T-helper 2 cell (primary cell): ENCODE results near the gene ACBD4.

Source experiments
- DNase-seq, 5 experiments: peaks; one replicate each; pipeline versions ENCODE4 v3.0.0 to v3.0.0-alpha.2; 2012 to 2022

Gene ACBD4

DNA sequence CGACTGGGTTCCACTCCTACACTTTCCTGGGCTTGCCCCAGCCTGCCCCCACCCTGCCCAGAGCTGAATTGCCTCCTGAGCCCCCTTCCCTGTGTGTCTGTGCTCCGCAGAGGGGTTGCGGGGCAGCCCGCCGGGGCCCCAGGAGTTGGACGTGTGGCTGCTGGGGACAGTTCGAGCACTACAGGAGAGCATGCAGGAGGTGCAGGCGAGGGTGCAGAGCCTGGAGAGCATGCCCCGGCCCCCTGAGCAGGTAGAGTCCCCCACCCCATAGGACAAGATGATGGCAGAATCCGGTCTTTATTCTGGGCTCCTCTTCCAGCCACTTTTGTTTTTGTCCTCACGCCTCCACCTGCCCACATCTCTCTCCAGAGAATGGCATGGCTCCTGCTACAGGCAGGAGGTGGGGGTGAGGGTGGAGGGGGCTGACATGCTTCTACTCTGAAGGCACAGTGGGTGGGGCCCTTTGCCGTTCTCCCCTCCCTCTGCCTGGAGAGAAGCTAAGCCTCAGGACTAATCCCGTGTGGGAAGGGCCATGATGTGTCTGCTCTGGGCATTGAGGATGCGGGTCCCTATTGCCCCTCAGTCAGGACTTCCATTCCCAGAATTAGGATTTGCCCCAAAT is 3.5 kb downstream of the ACBD4 start:
- DNase-seq: no peak

DNA sequence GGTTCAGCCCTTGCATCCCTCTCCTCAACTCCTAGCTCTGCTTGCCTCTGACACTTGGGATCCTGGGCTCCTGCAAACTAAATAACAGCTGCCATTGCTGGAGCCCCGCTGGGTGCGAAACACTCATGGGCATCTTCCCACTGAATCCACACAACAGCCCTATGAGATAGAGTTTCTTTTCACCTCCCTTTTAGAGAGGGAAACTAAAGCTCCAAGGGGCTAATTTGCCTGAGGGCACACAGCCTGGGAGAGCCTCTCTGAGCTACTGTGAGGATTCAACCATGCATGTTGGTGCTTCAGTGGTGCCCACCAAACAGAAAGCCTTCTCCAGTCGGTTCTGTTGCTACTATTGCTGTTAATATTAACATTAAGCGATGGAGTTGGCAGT is 4.0 kb downstream of the ACBD4 start:
- no peak for DNase-seq

DNA sequence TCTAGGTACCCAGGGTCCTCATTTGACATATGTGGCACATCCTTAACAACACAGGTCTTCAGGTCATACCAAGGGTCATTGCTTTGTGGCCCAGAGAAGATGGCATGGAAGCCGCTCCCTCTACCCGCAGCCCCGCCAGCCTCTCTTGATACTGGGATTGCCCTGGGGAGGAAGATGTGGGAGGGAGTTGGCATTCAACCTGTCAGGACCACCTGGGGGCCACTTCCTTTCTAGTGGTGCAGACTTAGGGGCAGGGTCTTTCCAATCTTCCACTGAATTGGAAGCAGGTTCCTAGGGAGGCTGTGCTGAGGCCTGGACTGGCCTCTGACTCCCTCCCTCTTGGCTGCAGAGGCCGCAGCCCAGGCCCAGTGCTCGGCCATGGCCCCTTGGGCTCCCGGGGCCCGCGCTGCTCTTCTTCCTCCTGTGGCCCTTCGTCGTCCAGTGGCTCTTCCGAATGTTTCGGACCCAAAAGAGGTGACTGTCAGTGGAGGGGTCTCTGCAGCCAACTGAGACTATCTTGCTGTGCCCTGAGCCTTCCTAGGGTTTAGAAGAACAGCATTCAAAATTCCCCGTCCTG is 7.7 kb downstream of the ACBD4 start:
- no peak for DNase-seq

DNA sequence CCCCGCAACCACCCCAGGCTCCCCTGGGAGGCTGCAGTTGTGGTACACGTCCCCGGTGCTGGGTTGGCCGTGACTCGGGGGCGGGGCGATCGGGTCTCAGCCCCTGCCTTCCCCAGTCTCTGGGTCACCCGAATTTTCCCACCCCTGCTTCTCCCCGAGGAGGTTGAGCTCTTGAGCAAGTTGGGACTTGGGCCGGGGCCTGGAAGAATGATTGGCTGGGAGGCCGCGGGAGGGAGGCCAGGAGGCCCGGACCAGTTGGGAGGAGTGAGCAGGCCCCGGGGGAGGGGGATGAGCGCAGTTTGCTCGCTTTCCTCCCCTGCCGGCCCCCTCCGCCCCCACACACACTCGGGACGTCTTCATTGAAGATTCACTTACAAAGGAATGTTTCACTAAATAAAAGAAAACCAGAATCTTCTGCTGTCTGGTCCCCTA is 8.3 kb downstream of the ACBD4 start:
- DNase-seq: no peak

DNA sequence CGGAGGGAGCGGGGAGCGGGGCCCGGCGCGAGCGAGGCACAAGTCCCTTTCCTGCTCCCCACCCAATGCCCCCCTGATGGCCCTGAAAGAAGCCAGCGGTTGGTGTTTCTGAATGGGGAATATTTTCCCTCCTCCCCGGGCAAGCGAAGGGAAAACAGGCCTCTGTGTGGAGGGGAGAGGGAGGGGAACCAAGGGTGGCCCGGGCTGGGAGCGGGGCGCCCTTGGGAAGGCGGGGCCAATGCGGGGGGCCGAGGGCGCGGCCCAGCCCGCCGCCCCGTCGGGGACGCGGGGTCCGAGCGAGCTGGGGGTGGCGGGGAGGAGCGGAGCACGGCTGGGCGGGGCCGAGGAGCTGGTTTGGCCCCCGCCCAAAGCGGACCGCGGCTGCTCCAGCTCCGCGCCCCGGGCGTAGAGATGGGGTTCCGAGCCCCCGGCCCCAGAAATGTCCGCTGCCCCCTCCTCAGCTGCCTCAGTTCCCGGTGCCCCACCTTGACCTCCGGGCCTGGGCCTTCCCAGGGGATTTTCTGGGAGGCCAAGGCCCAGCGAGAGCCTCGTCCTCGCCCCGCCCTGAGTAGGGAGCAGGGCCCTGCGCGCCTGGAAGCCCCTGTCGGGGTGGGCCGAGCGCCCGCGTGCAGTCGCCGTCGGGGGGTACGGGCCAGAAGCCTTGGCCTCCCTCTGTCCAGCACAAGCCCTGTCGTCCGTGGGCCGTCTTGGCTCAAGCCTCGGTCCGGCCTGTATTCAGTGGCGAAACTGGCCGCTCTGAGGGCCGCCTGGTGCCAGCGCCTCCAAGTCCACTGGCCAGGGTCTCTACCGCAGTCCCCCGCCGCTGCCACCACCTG is 8.9 kb downstream of the ACBD4 start:
- DNase-seq: no peak

DNA sequence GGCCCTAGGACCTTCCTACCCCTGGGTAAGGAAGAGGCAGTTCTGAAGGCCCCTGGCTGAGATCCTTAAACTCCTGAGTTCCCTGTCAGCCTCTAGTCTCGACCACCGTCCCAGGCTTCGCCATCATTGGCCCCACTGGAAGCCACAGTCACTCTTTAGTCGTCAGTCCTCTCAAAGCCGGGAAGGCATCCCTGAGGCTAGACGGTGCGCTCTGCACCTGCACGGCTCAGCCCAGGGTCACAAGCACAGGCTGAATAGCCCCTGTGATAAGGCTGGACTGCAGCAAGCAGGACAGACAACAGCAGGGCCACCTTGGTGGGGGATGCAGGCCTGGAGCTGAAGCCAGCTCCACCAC is 9.5 kb downstream of the ACBD4 start:
- no peak for DNase-seq

DNA sequence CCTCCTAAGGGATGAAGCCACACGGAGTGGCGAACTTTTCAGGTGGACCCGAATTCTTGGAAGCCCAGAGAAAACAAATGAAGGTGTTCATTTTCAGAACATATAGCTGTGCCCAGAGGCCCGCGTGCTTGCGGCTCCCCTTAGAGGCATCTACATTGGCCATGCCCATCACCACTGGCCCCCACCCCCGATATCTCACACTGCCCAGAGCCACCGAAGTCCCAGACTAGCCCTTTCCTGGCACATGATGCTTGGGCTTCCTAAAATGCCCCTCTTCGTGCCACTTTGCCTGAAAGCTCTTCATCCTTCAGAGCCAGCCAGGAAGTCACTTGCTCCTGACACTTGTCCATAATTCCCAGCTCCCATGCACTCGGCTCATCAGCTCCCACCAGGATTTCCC is 10.7 kb downstream of the ACBD4 start:
- no peak for DNase-seq

DNA sequence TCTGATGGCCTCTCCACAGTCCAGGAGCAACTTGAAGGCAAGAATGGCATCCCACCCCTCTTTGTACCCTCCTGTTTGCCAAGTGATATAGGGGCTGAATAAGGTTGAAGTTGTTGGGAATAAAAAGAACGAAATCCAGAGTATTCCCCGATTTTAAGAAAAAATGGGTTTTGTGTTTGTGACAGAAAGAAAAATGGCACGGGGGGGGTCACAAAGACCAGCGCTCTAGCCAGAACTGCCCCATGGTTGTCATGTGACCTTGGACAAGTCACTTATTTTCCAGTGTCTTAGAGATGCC is 11.1 kb downstream of the ACBD4 start:
- DNase-seq: no peak

DNA sequence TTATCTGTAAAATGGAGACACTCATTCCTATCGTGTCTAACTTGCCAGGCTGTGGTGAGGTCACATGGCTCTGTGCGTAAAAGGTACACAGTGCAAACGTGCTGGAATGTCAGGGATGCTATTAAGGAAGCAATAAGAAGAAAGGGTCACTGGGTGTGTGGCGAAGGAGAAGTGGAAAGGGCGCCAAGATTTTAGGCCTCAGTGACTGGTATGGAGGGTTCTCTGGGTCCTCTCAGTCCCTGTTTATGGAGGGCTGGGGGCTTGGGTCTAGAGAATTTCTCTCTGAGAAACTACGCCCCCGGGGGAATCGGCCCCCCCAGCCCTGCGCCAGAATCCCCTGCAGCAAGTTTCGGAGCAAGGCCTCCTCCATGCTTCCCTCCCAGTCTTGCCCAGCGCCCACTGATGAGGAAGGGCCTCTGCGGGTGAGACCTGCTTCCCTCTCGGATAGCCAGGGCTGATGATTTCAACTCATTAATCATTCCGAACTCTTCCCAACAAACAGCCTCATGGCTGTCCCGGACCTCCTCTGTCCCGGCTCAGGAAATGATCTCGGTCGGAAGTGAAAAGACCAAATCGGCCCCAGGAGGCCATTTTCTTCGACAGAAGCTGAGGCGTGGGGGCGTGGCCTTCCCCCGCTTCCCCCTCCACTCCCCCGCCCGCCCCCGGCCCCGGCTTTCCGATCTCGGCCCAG is 11.5 kb downstream of the ACBD4 start:
- DNase-seq: peak in 3 of 5 experiments; percentile 40 to 88 (median 62)

DNA sequence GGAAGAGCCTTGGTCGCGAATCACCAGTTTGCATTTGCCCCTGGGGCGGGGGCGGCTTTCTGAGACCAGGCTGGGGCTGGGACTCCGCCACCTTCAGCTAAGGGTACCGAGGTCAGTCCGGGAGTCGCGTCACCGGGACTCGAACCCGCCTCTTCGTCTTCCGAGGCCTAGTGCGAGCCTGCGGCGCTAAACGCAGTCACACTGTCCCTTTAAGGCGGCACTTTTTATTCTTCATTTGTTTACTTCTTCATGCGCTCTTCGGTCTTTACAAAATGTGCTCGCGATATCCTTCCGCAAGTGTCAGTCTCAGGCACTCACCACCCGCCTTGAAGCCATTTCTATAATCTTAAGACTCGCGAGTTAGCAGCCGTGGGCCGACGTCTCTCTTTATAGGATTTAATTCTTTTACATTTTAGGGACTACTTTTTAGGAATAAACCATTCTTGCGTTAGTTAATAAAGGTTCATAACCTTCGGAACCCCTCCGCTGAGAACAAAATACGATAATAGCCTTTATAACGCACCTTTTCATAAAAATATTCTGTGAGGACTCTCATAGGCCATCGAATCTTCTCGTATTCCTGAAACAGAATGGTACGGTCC is 12.2 kb downstream of the ACBD4 start:
- DNase-seq: peak; percentile 29 to 97 (median 69)

DNA sequence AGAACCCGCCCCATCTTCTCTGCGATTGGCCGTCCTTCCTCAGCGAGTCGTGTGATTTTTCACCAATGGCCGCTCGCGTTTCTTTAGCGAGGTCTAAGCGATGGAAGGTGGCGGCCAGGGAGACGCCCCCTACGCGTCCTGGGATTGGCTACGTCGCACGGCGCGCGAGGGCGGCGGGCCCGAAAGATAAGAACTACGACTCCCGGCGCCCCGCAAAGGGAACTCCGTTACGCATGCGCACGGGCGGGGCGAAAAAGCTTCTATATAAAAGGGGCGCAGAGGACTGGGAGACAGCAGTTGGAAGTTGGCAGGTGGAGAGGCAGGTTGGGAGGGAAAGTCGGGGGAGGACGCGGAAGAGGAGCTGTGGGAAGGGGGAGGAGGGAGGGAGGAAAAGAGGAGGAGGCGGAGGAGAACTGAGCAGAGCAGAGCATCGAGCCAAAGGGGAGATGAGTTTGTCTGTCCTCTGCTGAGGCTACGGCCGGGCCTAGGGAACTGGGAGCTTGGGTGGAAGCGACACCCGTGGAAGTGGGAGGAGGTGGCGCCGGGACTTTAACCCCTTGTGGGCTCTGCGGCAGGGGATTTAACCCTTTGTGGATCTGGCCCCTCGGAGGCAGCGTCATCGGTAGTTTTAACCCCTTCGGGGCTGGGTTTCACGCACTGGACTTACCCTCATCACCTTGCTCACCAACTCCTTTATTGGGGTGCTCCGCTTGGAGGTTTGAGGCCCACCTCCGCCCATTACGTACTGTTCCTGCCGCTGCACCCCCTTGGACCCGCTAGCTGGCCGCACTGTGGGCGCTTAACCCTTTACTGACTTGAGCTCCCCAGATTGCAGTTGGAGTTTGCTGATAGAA is 12.9 kb downstream of the ACBD4 start, which contains the start of gene HEXIM1:
TSS of gene HEXIM1 (plus strand) at position 293 of the 854 bp plus-strand sequence. CDS start 716 bp downstream, outside the sequence.
- DNase-seq: peak; percentile 95 to 100 (median 98)

DNA sequence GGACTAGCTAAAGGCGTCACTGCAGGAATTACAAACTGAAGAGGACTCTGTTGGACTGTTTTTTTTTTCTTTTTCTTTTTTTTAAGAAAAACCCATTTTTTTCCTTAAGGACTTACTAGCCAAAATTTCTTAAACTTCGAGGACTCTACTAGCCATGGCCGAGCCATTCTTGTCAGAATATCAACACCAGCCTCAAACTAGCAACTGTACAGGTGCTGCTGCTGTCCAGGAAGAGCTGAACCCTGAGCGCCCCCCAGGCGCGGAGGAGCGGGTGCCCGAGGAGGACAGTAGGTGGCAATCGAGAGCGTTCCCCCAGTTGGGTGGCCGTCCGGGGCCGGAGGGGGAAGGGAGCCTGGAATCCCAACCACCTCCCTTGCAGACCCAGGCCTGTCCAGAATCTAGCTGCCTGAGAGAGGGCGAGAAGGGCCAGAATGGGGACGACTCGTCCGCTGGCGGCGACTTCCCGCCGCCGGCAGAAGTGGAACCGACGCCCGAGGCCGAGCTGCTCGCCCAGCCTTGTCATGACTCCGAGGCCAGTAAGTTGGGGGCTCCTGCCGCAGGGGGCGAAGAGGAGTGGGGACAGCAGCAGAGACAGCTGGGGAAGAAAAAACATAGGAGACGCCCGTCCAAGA is 13.7 kb downstream of the ACBD4 start:
- DNase-seq: peak; percentile 33 to 83 (median 64)

DNA sequence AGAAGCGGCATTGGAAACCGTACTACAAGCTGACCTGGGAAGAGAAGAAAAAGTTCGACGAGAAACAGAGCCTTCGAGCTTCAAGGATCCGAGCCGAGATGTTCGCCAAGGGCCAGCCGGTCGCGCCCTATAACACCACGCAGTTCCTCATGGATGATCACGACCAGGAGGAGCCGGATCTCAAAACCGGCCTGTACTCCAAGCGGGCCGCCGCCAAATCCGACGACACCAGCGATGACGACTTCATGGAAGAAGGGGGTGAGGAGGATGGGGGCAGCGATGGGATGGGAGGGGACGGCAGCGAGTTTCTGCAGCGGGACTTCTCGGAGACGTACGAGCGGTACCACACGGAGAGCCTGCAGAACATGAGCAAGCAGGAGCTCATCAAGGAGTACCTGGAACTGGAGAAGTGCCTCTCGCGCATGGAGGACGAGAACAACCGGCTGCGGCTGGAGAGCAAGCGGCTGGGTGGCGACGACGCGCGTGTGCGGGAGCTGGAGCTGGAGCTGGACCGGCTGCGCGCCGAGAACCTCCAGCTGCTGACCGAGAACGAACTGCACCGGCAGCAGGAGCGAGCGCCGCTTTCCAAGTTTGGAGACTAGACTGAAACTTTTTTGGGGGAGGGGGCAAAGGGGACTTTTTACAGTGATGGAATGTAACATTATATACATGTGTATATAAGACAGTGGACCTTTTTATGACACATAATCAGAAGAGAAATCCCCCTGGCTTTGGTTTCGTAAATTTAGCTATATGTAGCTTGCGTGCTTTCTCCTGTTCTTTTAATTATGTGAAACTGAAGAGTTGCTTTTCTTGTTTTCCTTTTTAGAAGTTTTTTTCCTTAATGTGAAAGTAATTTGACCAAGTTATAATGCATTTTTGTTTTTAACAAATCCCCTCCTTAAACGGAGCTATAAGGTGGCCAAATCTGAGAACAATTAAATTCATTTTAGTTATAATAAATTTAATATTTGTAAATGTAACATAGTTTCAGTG is 14.5 kb downstream of the ACBD4 start:
- peak in 2 of 5 experiments; percentile 17 to 56 for DNase-seq

DNA sequence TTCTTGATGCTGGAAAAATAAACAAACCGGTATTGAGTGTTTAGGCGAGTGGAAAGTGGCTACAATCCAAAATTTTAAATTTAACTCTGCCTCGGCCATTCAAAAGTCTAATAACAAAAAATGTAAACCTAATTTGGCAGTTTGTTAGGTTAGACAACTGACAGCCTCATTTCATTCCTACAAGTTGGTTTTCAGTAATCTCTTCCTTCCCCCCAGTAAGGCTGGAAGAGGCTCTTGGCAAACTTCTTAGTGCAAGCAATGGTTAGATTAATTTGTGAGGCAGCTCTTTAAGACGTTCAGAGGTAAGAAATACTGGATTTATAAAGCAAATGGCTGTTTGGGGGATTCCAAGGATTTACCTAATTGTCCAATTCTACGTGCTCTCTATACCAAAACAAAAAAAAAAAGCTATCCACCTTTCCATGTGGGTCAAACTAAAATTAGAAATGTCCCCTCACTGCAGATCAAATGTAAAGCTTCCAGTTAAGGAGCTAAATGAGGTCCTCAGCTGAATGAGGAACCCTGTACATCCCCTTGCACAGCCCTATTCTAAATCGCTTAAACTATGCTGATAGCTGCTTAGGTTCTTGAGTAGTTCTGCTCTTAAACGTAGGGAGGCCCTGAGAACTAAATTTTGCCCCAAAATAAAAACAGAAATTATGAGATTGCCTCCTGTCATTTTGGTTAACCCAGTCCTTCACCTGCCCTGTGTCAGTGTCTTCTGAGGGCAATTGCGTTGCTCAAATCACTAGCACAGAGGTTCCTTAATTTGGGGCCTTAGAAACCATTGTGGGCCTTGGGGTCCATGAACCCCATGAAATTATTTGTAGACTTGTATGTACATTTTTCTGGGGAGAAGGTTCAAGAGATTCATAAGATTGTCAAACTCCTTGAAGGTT is 15.7 kb downstream of the ACBD4 start:
- DNase-seq: no peak

DNA sequence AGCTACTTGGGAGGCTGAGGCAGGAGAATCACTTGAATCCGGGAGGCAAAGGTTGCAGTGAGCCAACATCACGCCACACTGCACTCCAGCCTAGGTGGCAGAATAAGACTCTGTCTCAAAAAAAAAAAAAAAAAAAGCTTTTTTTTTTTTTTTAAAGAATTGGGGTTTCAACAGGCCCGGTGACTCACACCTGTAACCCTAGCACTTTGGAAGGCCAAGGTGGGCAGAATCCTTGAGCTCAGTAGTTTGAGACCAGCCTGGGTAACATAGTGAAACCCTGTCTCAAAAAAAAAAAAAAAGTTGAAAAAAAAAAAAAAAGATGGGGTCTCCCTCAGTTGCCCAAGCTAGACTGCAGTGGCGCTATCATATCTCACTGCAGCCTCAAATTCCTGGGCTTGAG is 19.5 kb downstream of the ACBD4 start:
- no peak for DNase-seq

DNA sequence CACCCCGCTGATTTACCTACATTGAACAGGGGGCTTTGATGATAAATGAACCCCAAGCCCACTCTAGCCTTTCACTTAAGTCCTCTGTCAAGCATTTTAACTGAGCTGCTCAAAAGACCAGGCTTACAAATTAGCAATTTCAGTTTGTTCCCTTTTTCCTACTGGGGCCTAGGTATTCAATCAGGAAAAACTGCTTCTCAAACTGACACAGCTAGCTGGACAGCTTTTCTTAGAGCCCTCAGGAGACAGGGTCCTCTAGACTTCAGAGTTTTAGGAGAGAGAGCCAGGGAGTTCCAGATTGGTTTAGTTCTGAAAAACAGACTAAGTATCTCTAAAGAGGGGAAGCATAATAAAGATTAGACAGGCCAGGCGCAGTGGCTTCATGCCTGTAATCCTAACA is 20.0 kb downstream of the ACBD4 start:
- DNase-seq: no peak

DNA sequence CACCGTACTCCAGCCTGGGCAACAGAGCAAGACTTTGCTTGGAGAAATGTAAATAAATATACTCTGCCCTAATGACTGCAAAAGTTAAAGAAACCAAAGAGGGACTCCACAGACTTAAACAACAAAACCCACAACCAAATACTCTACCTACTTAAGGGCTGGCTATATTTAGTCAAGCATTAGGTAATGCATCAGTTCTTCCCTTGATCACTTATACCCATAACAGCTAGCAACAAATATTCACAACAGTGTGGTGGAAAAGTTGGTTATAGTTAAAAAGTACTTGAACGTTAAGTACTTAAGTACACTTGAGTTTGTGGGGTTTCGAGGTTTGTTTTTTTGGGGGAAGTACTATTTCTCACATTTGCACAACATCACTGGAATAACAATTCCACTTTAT is 20.8 kb downstream of the ACBD4 start:
- no peak for DNase-seq

DNA sequence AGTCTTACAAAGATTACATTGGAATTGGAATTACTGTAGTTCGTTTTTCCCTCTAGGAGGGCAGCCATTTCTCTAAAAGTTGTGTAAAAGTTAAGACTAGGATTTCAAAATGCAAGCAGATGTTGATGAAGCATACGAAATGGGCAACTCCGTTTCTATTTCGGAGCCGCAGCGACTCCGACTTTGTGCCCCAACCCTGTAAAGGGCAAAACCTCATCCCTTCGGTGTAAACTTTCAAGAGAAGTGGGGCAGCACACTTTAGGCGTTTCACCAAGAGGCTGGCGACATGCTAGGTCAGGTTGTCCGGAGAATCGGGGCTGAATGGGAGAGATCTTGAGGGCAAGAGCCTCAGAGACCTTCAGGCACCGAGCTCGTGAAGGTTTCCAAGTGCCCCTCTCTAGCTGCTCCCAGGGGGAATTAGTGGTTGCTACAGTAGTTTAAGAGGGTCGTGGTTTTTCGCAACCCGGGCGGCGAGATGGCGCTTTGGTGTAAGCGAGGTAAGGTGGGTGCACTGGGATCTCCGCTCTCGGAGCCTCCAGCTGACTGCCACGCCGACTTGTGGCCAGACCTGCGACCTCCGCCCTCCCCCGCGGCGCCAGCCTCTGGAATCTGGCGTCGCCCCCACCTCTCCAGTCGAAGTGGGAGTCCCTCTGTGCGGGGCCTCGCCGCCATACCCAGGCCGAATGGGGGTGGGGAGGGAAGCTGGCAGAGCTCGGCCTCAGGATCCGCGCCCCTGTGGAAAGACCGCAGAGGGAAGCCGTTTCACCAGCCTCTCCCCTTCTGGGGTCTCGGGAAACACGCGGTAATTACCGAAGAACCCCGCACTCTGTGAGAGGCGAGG is 25.2 kb downstream of the ACBD4 start:
- peak in 4 of 5 experiments; percentile 23 to 66 (median 50) for DNase-seq
